Measurements from ENCODE around the gene TSPAN11. TPM values are rescaled to one million over a fixed set of nuclear protein-coding genes. Genes with fewer than 3 reads are reported as not detected.
A peak's percentile ranks its signal among the peaks of the same experiment; 100 is the strongest.

Gene TSPAN11
- total and polyA plus RNA-seq, 12 donors = 0.30 to 6.2 (median 1.2) TPM

- no peak overlapping the region for H3K4me3 ChIP-seq
- H3K4me1 ChIP-seq (replicated peaks in 1 of 2) = no peaks in the 10 kb centered on the region
- WGBS, 4 donors = 89 to 92% (median 90%) methylated on average over 7 of the region's 7 CpGs
- no peak overlapping the region for H3K27ac ChIP-seq
- TF ChIP-seq CTCF (IDR thresholded peaks at IDR 0.05) (no peak), POLR2A (IDR thresholded peaks at IDR 0.05) (no peak)
- no peak for DNase-seq
- no peaks in the 10 kb centered on the region for H3K9me3 ChIP-seq (replicated peaks in 1 of 3)
- peaks cover 14% of the 10 kb centered on the region for H3K27me3 ChIP-seq
- no peaks in the 10 kb centered on the region for H3K36me3 ChIP-seq (replicated peaks in 1 of 2)
- intact Hi-C loops (cut with DNase I) = no loop called here
These were observed 669 bp downstream of the TSPAN11 start for GRCh38 chr12:30927222-30927611.

- DNase-seq = peak in 2 of 7 donors; percentile 17 to 26
- H3K36me3 ChIP-seq (replicated peaks in 1 of 2) = no peaks in the 10 kb centered on the region
- H3K4me3 ChIP-seq = no peak overlapping the region
- H3K27ac ChIP-seq = no peak overlapping the region
- no peak for TF ChIP-seq CTCF (IDR thresholded peaks at IDR 0.05)
- no peak for TF ChIP-seq POLR2A (IDR thresholded peaks at IDR 0.05)
- WGBS, 4 donors = 68 to 76% (median 72%) methylated on average over 12 of the region's 12 CpGs
- peaks cover 14% of the 10 kb centered on the region for H3K27me3 ChIP-seq
- intact Hi-C loops (cut with DNase I) = no loop called here
- no peaks in the 10 kb centered on the region for H3K4me1 ChIP-seq (replicated peaks in 1 of 2)
- no peaks in the 10 kb centered on the region for H3K9me3 ChIP-seq (replicated peaks in 1 of 3)
These were observed 2.1 kb downstream of the TSPAN11 start for GRCh38 chr12:30928356-30929244.

GRCh38 chr12:30930238-30930637 lies 3.7 kb downstream of the TSPAN11 start:
- Histone ChIP-seq H3K27me3 (peaks cover 14% of the 10 kb centered on the region), H3K27ac (no peak overlapping the region), H3K4me1 (replicated peaks in 1 of 2) (no peaks in the 10 kb centered on the region), H3K36me3 (replicated peaks in 1 of 2) (no peaks in the 10 kb centered on the region), H3K4me3 (no peak overlapping the region), H3K9me3 (replicated peaks in 1 of 3) (no peaks in the 10 kb centered on the region)
- 52 to 73% (median 63%) methylated on average over 5 to 7 of the region's 7 CpGs for whole genome bisulfite sequencing, 4 donors
- no peak for TF ChIP-seq CTCF (IDR thresholded peaks at IDR 0.05)
- TF ChIP-seq POLR2A (IDR thresholded peaks at IDR 0.05) = no peak
- intact Hi-C loops (cut with DNase I) = no loop called here
- DNase-seq = no peak

- intact Hi-C loops (cut with DNase I) = no loop called here
- H3K9me3 ChIP-seq (replicated peaks in 1 of 3) = no peaks in the 10 kb centered on the region
- TF ChIP-seq CTCF (IDR thresholded peaks at IDR 0.05) (no peak), POLR2A (IDR thresholded peaks at IDR 0.05) (no peak)
- no peak overlapping the region for H3K4me3 ChIP-seq
- H3K4me1 ChIP-seq (replicated peaks in 1 of 2) = no peaks in the 10 kb centered on the region
- no peak overlapping the region for H3K27ac ChIP-seq
- H3K27me3 ChIP-seq = peaks cover 14% of the 10 kb centered on the region
- H3K36me3 ChIP-seq (replicated peaks in 1 of 2) = no peaks in the 10 kb centered on the region
- WGBS, 4 donors = 72 to 86% (median 83%) methylated on average over 4 to 5 of the region's 5 CpGs
- DNase-seq = no peak
These were observed 4.1 kb downstream of the TSPAN11 start for GRCh38 chr12:30930641-30931040.

Measured in adrenal gland (tissue), 12 donors.